T-helper 2 cell treated with Interferon-gamma antibody and Interleukin-4, amounts not matched to agents 5 μg/mL and 100 μg/mL, for 36 hours (primary cell): ENCODE measurements around the gene PROSER1.
"Not testable (repeated sequence)": the region's sequence is repeated elsewhere in the genome, so short reads cannot be mapped to it uniquely, and the experiment has no call there.

ENCODE experiments used
- DNase-seq: peaks from one replicate; pipeline ENCODE4 v3.0.0; 2021; ENCODE audit warnings: low spot score
- H3K27ac Mint-ChIP-seq: one replicate; pipeline ENCODE4 v1.8.0; 2021; ENCODE audit warnings: mild to moderate bottlenecking, mixed read lengths
- H3K27me3 Mint-ChIP-seq: one replicate; pipeline ENCODE4 v1.8.0; 2021; ENCODE audit warnings: low read depth, mixed read lengths
- H3K36me3 Mint-ChIP-seq: one replicate; pipeline ENCODE4 v1.8.0; 2021; ENCODE audit warnings: low read depth, mixed read lengths
- H3K4me1 Mint-ChIP-seq: one replicate; pipeline ENCODE4 v1.8.0; 2021; ENCODE audit warnings: low read depth, mixed read lengths
- H3K4me3 Mint-ChIP-seq: one replicate; pipeline ENCODE4 v1.8.0; 2022; ENCODE audit warnings: mild to moderate bottlenecking, moderate library complexity, mixed read lengths
- H3K9me3 Mint-ChIP-seq: one replicate; pipeline ENCODE4 v1.8.0; 2021; ENCODE audit warnings: mixed read lengths

PROSER1 gene

GRCh38 chr13:39013462-39013861, 24.4 kb downstream of the PROSER1 start:
- Mint-ChIP-seq H3K4me1 (peaks cover 9% of the 10 kb centered on the region), H3K4me3 (no peak overlapping the region), H3K27me3 (no peaks in the 10 kb centered on the region), H3K27ac (no peak overlapping the region), H3K36me3 (peaks cover 66% of the 10 kb centered on the region), H3K9me3 (no peaks in the 10 kb centered on the region)
- DNase-seq = no peak

GRCh38 chr13:39012608-39013007, 25.3 kb downstream of the PROSER1 start:
- peaks cover 62% of the 10 kb centered on the region for H3K36me3 Mint-ChIP-seq
- H3K27me3 Mint-ChIP-seq = no peaks in the 10 kb centered on the region
- H3K4me1 Mint-ChIP-seq = peaks cover 4% of the 10 kb centered on the region
- no peak overlapping the region for H3K4me3 Mint-ChIP-seq
- no peaks in the 10 kb centered on the region for H3K9me3 Mint-ChIP-seq
- DNase-seq = no peak
- no peak overlapping the region for H3K27ac Mint-ChIP-seq

GRCh38 chr13:39006371-39007111, 31.3 kb downstream of the PROSER1 start:
- H3K36me3 Mint-ChIP-seq = peaks cover 24% of the 10 kb centered on the region
- H3K27me3 Mint-ChIP-seq, H3K9me3 Mint-ChIP-seq, H3K4me1 Mint-ChIP-seq, H3K27ac Mint-ChIP-seq, H3K4me3 Mint-ChIP-seq, DNase-seq: not testable (repeated sequence)

- no peaks in the 10 kb centered on the region for H3K9me3 Mint-ChIP-seq
- H3K36me3 Mint-ChIP-seq = no peaks in the 10 kb centered on the region
- H3K4me1 Mint-ChIP-seq = no peaks in the 10 kb centered on the region
- H3K4me3 Mint-ChIP-seq = no peak overlapping the region
- H3K27me3 Mint-ChIP-seq = no peaks in the 10 kb centered on the region
- no peak overlapping the region for H3K27ac Mint-ChIP-seq
- no peak for DNase-seq
Measured at GRCh38 chr13:38998739-38999138, 39.1 kb downstream of the PROSER1 start.

- Mint-ChIP-seq H3K36me3 (no peaks in the 10 kb centered on the region), H3K4me1 (no peaks in the 10 kb centered on the region), H3K9me3 (no peaks in the 10 kb centered on the region), H3K27me3 (peaks cover 3% of the 10 kb centered on the region), H3K27ac (no peak overlapping the region), H3K4me3 (no peak overlapping the region)
- no peak for DNase-seq
Measured at GRCh38 chr13:38993381-38993780, 44.5 kb downstream of the PROSER1 start.

GRCh38 chr13:38990693-38991092, 47.2 kb downstream of the PROSER1 start, which contains the start of gene STOML3:
Gene STOML3 (minus strand): TSS chr13:38990831. CDS start chr13:38990721, 110 bp downstream.
- Mint-ChIP-seq H3K27me3 (peaks cover 3% of the 10 kb centered on the region), H3K27ac (no peak within 1 kb of the TSS)

GRCh38 chr13:38981096-38981495, 56.8 kb downstream of the PROSER1 start:
- no peak for DNase-seq
- Mint-ChIP-seq H3K4me3 (no peak overlapping the region), H3K27ac (no peak overlapping the region), H3K9me3 (no peaks in the 10 kb centered on the region), H3K27me3 (no peaks in the 10 kb centered on the region), H3K36me3 (no peaks in the 10 kb centered on the region), H3K4me1 (no peaks in the 10 kb centered on the region)

More at GRCh38 chr13:38990693-38991092, 47.2 kb downstream of the PROSER1 start, which contains the start of gene STOML3:
- Mint-ChIP-seq H3K4me1 (no peaks in the 10 kb centered on the region), H3K9me3 (no peaks in the 10 kb centered on the region), H3K4me3 (no peak within 1 kb of the TSS), H3K36me3 (no peaks in the 10 kb centered on the region)
- no peak for DNase-seq

GRCh38 chr13:38980750-38981078, 57.2 kb downstream of the PROSER1 start:
- H3K27ac Mint-ChIP-seq = no peak overlapping the region
- no peaks in the 10 kb centered on the region for H3K27me3 Mint-ChIP-seq
- H3K36me3 Mint-ChIP-seq = no peaks in the 10 kb centered on the region
- no peaks in the 10 kb centered on the region for H3K4me1 Mint-ChIP-seq
- no peak for DNase-seq
- no peaks in the 10 kb centered on the region for H3K9me3 Mint-ChIP-seq
- no peak overlapping the region for H3K4me3 Mint-ChIP-seq

GRCh38 chr13:38979891-38980749, 57.8 kb downstream of the PROSER1 start:
- H3K27ac Mint-ChIP-seq = no peak overlapping the region
- no peak overlapping the region for H3K4me3 Mint-ChIP-seq
- H3K4me1 Mint-ChIP-seq = no peaks in the 10 kb centered on the region
- H3K9me3 Mint-ChIP-seq = no peaks in the 10 kb centered on the region
- H3K27me3 Mint-ChIP-seq = no peaks in the 10 kb centered on the region
- DNase-seq = no peak
- no peaks in the 10 kb centered on the region for H3K36me3 Mint-ChIP-seq

- no peak for DNase-seq
- Mint-ChIP-seq H3K4me3 (no peak overlapping the region), H3K27me3 (no peaks in the 10 kb centered on the region), H3K4me1 (no peaks in the 10 kb centered on the region), H3K9me3 (no peaks in the 10 kb centered on the region), H3K36me3 (no peaks in the 10 kb centered on the region), H3K27ac (no peak overlapping the region)
Measured at GRCh38 chr13:38970380-38971051, 67.4 kb downstream of the PROSER1 start.

GRCh38 chr13:38969187-38969586, 68.7 kb downstream of the PROSER1 start:
- Mint-ChIP-seq H3K27ac (no peak overlapping the region), H3K36me3 (no peaks in the 10 kb centered on the region), H3K4me3 (no peak overlapping the region), H3K9me3 (no peaks in the 10 kb centered on the region), H3K4me1 (no peaks in the 10 kb centered on the region), H3K27me3 (no peaks in the 10 kb centered on the region)
- DNase-seq = no peak

GRCh38 chr13:38967446-38967845, 70.4 kb downstream of the PROSER1 start:
- no peak for DNase-seq
- Mint-ChIP-seq H3K27ac (no peak overlapping the region), H3K9me3 (no peaks in the 10 kb centered on the region), H3K4me3 (no peak overlapping the region), H3K36me3 (no peaks in the 10 kb centered on the region), H3K4me1 (no peaks in the 10 kb centered on the region), H3K27me3 (no peaks in the 10 kb centered on the region)

- no peak overlapping the region for H3K27ac Mint-ChIP-seq
Measured at GRCh38 chr13:38965281-38965680, 72.6 kb downstream of the PROSER1 start.

GRCh38 chr13:38960175-38960574, 77.7 kb downstream of the PROSER1 start:
- Mint-ChIP-seq H3K27ac (no peak overlapping the region), H3K9me3 (no peaks in the 10 kb centered on the region), H3K27me3 (no peaks in the 10 kb centered on the region), H3K36me3 (no peaks in the 10 kb centered on the region), H3K4me3 (no peak overlapping the region), H3K4me1 (no peaks in the 10 kb centered on the region)
- DNase-seq = no peak

More at GRCh38 chr13:38965281-38965680, 72.6 kb downstream of the PROSER1 start:
- H3K27me3 Mint-ChIP-seq = no peaks in the 10 kb centered on the region
- no peaks in the 10 kb centered on the region for H3K36me3 Mint-ChIP-seq
- no peak for DNase-seq
- no peak overlapping the region for H3K4me3 Mint-ChIP-seq
- H3K4me1 Mint-ChIP-seq = no peaks in the 10 kb centered on the region
- no peaks in the 10 kb centered on the region for H3K9me3 Mint-ChIP-seq
